Activated CD4-positive, CD25-positive, alpha-beta regulatory T cell treated with anti-CD3 and anti-CD28 coated beads, Interleukin-2, amount 50 U/mL, for 72 hours (primary cell): ENCODE measurements around the gene ZNF557.

Experiments used
- DNase-seq: peaks from one replicate; pipeline ENCODE4 v3.0.0; 2021

The ZNF557 gene

DNA sequence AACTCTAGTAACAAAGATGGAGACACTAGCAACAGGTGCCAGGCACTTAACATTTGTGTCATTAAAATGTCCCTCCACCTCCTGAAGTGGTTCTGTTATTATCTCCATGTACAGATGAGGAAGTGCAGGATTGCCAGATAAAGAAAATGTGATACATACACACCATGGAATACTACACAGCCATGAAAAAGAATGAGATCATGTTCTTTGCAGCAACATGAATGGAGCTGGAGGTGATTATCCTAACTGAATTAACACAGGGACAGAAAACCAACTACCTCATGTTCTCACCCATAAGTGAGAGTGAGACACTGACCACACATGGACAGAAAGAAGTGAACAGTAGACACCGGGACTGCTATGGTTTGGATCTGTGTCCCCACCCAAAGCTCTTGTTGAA lies 60.5 kb downstream of the ZNF557 start:
- DNase-seq: no peak

DNA sequence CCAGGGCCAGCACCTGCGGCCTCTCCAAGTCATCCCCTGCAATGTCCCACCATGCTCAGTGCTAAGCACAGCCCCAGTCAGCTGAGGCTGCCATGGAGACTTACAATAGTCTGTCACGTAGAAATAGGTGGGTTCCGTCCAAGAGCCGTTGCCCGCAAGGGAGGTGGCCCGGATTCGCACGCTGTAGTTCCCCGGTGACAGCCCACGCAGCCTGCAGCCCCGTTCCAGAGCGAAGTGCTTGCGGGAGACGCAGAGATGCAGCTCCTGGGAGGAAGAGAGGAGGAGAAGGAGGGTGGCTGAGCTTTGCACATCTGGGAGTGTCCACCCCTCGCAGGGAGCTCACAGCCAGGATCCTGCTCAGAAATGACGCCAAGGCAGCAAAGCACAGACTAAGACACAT lies 62.6 kb downstream of the ZNF557 start:
- no peak for DNase-seq

DNA sequence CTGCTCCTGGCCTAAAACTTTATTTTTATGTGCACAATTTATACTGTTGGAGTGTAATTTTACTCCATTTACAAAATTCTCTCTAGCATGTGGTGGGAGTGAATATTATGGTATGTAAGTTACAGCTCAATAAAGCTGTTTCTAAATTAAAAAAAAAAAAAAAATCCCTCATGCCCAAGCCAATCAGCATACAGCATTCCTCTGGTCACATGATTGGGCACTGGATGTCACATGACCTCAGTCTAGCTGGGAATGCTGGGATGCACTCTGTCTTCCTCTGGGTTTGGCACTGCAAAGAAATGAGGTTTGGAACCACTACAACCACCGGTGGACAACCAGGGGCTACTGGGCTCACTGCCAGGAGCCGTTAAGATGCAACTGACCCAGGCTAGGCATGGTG lies 67.6 kb downstream of the ZNF557 start:
- no peak for DNase-seq
